Esophagus squamous epithelium (tissue), 4 donors: ENCODE measurements around the gene SLC24A3.

Experiments used
- POLR2A ChIP-seq, 4 donors: fragments of 450-650 bp; IDR thresholded peaks; one replicate each; pipeline ENCODE4 v1.6.1; 2017; ENCODE audit warnings: antibody characterized with exemption in 4 of 4, mild to moderate bottlenecking in 4 of 4, moderate library complexity in 3 of 4
- TF ChIP-seq, protein P1 (sequence below), 6 experiments: fragments of 450-650 bp in 4 of 6; fragments of 200-600 bp in 2 of 6; sonication (generic) in 2 of 6; IDR thresholded peaks; one replicate each; pipeline ENCODE4 v1.5.1; 2016 to 2019; ENCODE audit warnings: antibody characterized with exemption in 6 of 6, mild to moderate bottlenecking in 4 of 6, moderate library complexity in 4 of 6

GRCh38 chr20:19768325-19768842 is 555.9 kb downstream of the SLC24A3 start:
- TF ChIP-seq, protein P1, sequence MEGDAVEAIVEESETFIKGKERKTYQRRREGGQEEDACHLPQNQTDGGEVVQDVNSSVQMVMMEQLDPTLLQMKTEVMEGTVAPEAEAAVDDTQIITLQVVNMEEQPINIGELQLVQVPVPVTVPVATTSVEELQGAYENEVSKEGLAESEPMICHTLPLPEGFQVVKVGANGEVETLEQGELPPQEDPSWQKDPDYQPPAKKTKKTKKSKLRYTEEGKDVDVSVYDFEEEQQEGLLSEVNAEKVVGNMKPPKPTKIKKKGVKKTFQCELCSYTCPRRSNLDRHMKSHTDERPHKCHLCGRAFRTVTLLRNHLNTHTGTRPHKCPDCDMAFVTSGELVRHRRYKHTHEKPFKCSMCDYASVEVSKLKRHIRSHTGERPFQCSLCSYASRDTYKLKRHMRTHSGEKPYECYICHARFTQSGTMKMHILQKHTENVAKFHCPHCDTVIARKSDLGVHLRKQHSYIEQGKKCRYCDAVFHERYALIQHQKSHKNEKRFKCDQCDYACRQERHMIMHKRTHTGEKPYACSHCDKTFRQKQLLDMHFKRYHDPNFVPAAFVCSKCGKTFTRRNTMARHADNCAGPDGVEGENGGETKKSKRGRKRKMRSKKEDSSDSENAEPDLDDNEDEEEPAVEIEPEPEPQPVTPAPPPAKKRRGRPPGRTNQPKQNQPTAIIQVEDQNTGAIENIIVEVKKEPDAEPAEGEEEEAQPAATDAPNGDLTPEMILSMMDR (IDR thresholded peaks at IDR 0.05) = no peak
- no peak for TF ChIP-seq POLR2A (IDR thresholded peaks at IDR 0.05)
